MCF 10A (cell line): ENCODE data around the gene TRIM28. TPM values are rescaled to one million over a fixed set of nuclear protein-coding genes. Genes with fewer than 3 reads are reported as not detected.

Experiments
- BruUV-seq: library from RNA; stranded (reverse); fragments of 400-500 nt; replicated peaks from 2 replicates; lab custom pipeline; 2021; lab: Mats Ljungman, UMichigan
- CTCF ChIA-PET: fragments of 300-600 bp; sonication (Branson Sonifier 250); formaldehyde crosslinking; extraction: SDS; loops from one replicate; lab custom pipeline; 2021; ENCODE audit warnings: antibody characterized with exemption, inconsistent platforms; lab: Yijun Ruan, JAX
- POLR2A ChIA-PET: fragments of 300-600, 350-650 bp; sonication (Branson Sonifier 250); formaldehyde crosslinking; extraction: SDS; loops from one replicate; lab custom pipeline; 2020; ENCODE audit warnings: antibody characterized with exemption, inconsistent platforms; lab: Yijun Ruan, JAX
- DNase-seq: peaks from one replicate; pipeline ENCODE4 v3.0.0-alpha.2; 2018; ENCODE audit not compliant: unreplicated experiment
- H3K27ac Mint-ChIP-seq: one replicate; pipeline ENCODE4 v1.8.0; 2022; ENCODE audit warnings: mild to moderate bottlenecking, low read depth, mixed read lengths; ENCODE audit not compliant: unreplicated experiment
- H3K27me3 Mint-ChIP-seq: one replicate; pipeline ENCODE4 v1.8.0; 2022; ENCODE audit warnings: mixed read lengths; ENCODE audit not compliant: insufficient read depth, unreplicated experiment
- H3K36me3 Mint-ChIP-seq: one replicate; pipeline ENCODE4 v1.8.0; 2022; ENCODE audit warnings: mild to moderate bottlenecking, moderate library complexity, mixed read lengths; ENCODE audit not compliant: insufficient read depth, unreplicated experiment
- H3K4me1 Mint-ChIP-seq: one replicate; pipeline ENCODE4 v1.8.0; 2022; ENCODE audit warnings: mixed read lengths; ENCODE audit not compliant: insufficient read depth, unreplicated experiment
- H3K4me3 Mint-ChIP-seq: one replicate; pipeline ENCODE4 v1.8.0; 2022; ENCODE audit warnings: mild to moderate bottlenecking, moderate library complexity, mixed read lengths; ENCODE audit not compliant: unreplicated experiment
- H3K9me3 Mint-ChIP-seq: one replicate; pipeline ENCODE4 v1.8.0; 2022; ENCODE audit warnings: mixed read lengths; ENCODE audit not compliant: unreplicated experiment
- intact Hi-C: fragments of 100-400 bp; cut with micrococcal nuclease; formaldehyde crosslinking; loops from 2 replicates; pipeline ENCODE4 v1.14.1; 2022
- total RNA-seq: library from RNA; stranded (reverse); gene quantifications from 2 replicates; pipeline ENCODE4 v1.2.3, GENCODE V29; 2022
- TF ChIP-seq, protein P1 (sequence below): fragments of 200-600 bp; IDR thresholded peaks from one replicate; pipeline ENCODE4 v1.8.0; 2022; ENCODE audit warnings: antibody characterized with exemption, mild to moderate bottlenecking; ENCODE audit not compliant: unreplicated experiment

TRIM28 gene
- total RNA-seq, 1 experiment from 2014 or later: 290 TPM

DNA sequence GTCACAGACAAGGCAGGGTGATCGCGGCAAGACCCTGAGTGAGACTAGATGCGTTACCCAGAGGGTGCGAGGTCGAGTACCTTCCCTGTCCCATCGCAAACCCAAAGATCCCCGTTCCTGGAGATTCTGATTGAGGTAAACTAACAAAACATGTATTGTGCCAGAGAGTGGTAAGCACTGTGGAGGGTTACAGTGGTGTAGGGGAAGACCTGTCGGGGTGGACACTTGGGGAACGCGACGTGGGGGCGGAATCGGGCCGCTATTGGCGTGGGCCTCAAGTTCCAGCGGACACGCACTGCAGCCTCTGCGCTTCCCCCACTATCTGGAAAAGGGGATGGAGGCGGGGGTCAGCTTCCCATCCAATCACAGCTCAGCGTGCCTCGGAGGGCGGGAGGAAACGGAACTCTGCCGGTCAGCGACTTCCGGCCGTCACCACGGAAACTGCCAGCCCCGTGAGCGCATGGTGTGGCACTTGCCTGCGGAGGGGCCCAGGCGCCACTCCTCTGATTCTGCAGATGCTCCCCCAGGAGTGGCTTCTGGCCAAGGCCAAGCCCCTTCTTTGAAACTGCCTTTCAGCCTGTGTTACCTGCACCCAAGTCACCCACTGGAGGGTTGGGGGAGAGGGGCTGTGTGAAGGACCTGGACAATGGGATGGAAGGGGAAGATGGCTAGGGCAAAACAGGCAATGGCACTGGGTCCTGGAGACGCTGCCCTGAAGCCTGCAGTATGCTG, 15.6 kb downstream of the TRIM28 start:
- TF ChIP-seq, protein P1, sequence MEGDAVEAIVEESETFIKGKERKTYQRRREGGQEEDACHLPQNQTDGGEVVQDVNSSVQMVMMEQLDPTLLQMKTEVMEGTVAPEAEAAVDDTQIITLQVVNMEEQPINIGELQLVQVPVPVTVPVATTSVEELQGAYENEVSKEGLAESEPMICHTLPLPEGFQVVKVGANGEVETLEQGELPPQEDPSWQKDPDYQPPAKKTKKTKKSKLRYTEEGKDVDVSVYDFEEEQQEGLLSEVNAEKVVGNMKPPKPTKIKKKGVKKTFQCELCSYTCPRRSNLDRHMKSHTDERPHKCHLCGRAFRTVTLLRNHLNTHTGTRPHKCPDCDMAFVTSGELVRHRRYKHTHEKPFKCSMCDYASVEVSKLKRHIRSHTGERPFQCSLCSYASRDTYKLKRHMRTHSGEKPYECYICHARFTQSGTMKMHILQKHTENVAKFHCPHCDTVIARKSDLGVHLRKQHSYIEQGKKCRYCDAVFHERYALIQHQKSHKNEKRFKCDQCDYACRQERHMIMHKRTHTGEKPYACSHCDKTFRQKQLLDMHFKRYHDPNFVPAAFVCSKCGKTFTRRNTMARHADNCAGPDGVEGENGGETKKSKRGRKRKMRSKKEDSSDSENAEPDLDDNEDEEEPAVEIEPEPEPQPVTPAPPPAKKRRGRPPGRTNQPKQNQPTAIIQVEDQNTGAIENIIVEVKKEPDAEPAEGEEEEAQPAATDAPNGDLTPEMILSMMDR: no peak
- TSS peak; percentile 61 for BruUV-seq
- intact Hi-C loops: loop anchor here (2.0 kb wide), 1 partner anchor 13 kb away; the partner anchor contains the start of gene MZF1
- Mint-ChIP-seq H3K27ac (peak overlapping the region; percentile 99), H3K36me3 (peaks cover 68% of the 10 kb centered on the region), H3K4me3 (peak overlapping the region; percentile 98), H3K9me3 (no peaks in the 10 kb centered on the region), H3K4me1 (peaks cover 31% of the 10 kb centered on the region), H3K27me3 (no peaks in the 10 kb centered on the region)
- CTCF ChIA-PET: interaction anchor here (0.6 to 1.2 kb wide), 3 partner anchors 11 to 53 kb away, joined by 3 read pairs; no protein-coding TSS in a partner anchor
- POLR2A ChIA-PET: interaction anchor here (0.7 to 7.2 kb wide), 8 partner anchors 9 to 81 kb away, joined by 4 to 77 read pairs (median 24); partner anchors contain the start of genes MZF1, TRIM28 and ZBTB45
- peak; percentile 95 for DNase-seq

- Mint-ChIP-seq H3K4me3 (peak overlapping the region; percentile 98), H3K27ac (peak overlapping the region; percentile 99), H3K27me3 (no peaks in the 10 kb centered on the region), H3K36me3 (peaks cover 60% of the 10 kb centered on the region), H3K4me1 (peaks cover 29% of the 10 kb centered on the region), H3K9me3 (no peaks in the 10 kb centered on the region)
- TF ChIP-seq, protein P1: no peak
- intact Hi-C loops: no loop called here
- BruUV-seq: no TSS peak
- CTCF ChIA-PET: interaction anchor here (1.2 kb wide), 2 partner anchors 10 to 12 kb away, joined by 3 to 4 read pairs; no protein-coding TSS in a partner anchor
- POLR2A ChIA-PET: interaction anchor here (0.8 to 7.2 kb wide), 6 partner anchors 8 to 46 kb away, joined by 5 to 77 read pairs (median 32); partner anchors contain the start of genes MZF1, TRIM28 and ZBTB45
- DNase-seq: no peak
Observed at GRCh38 chr19:58560007-58560887, 16.4 kb downstream of the TRIM28 start.

GRCh38 chr19:58560921-58561320, 17.1 kb downstream of the TRIM28 start:
- BruUV-seq: no TSS peak
- no peaks in the 10 kb centered on the region for H3K27me3 Mint-ChIP-seq
- POLR2A ChIA-PET: interaction anchor here (1.5 to 7.2 kb wide), 4 partner anchors 11 to 41 kb away, joined by 4 to 77 read pairs (median 38); partner anchors contain the start of genes MZF1, TRIM28 and ZBTB45

More at GRCh38 chr19:58560921-58561320, 17.1 kb downstream of the TRIM28 start:
- TF ChIP-seq, protein P1: no peak
- Mint-ChIP-seq H3K27ac (no peak overlapping the region), H3K9me3 (no peaks in the 10 kb centered on the region), H3K4me1 (peaks cover 29% of the 10 kb centered on the region), H3K36me3 (peaks cover 61% of the 10 kb centered on the region), H3K4me3 (peak overlapping the region; percentile 98)
- DNase-seq: no peak
- CTCF ChIA-PET: interaction anchor here (1.2 kb wide), 1 partner anchor 12 kb away, joined by 4 read pairs; no protein-coding TSS in a partner anchor
- intact Hi-C loops: no loop called here
